SK-N-SH (cell line): ENCODE measurements around the gene EEFSEC. TPM values are rescaled to one million over a fixed set of nuclear protein-coding genes. Genes with fewer than 3 reads are reported as not detected.

Experiments used
- CTCF ChIA-PET: fragments of 300-600, 350-600 bp; formaldehyde crosslinking; extraction: SDS; loops from one replicate; lab custom pipeline; 2021; lab: Yijun Ruan, JAX
- POLR2A ChIA-PET: fragments of 350-600 bp; sonication (Branson Sonifier 250); formaldehyde crosslinking; extraction: SDS; loops from one replicate; lab custom pipeline; 2020; ENCODE audit warnings: antibody characterized with exemption, inconsistent platforms; lab: Yijun Ruan, JAX
- DNase-seq: peaks from one replicate; pipeline ENCODE4 v3.0.0; 2012
- H2AFZ ChIP-seq: fragments of 200-600 bp; sonication (generic); 2 replicates; pipeline ENCODE4 v1.8.1; 2016; ENCODE audit warnings: antibody characterized with exemption, mild to moderate bottlenecking, low read depth
- H3F3A ChIP-seq: fragments of 200-600 bp; sonication (generic); replicated peaks from 2 replicates; pipeline ENCODE3; 2016; ENCODE audit warnings: antibody characterized with exemption, mild to moderate bottlenecking; ENCODE audit not compliant: insufficient read depth
- H3K27ac ChIP-seq, 2 experiments: fragments of 200-500 bp in 1 of 2; fragments of 200-600 bp in 1 of 2; sonication (Bioruptor generic) in 1 of 2; sonication (generic), shearing (Covaris generic) in 1 of 2; 2 replicates each; pipeline versions ENCODE4 v1.5.1 to v1.6.1; 2014 to 2016; ENCODE audit warnings: low read depth in 2 of 2, inconsistent platforms in 1 of 2, low read length in 1 of 2, mild to moderate bottlenecking in 1 of 2, mixed read lengths in 1 of 2
- H3K27me3 ChIP-seq: fragments of 200-600 bp; sonication (generic), shearing (Covaris generic); 2 replicates; pipeline ENCODE4 v1.6.1; 2016; ENCODE audit warnings: mixed run types; ENCODE audit not compliant: insufficient read depth
- H3K36me3 ChIP-seq, 2 experiments: fragments of 200-500 bp in 1 of 2; fragments of 200-600 bp in 1 of 2; sonication (Bioruptor generic) in 1 of 2; sonication (generic) in 1 of 2; replicated peaks in 1 of 2; 2 replicates each; pipeline versions ENCODE3 to v1.5.1; 2014 to 2016; ENCODE audit warnings: low read length in 1 of 2, mild to moderate bottlenecking in 1 of 2; ENCODE audit not compliant: insufficient read depth in 2 of 2, control insufficient read depth in 1 of 2
- H3K4me1 ChIP-seq, 2 experiments: fragments of 200-500 bp in 1 of 2; fragments of 200-600 bp in 1 of 2; sonication (Bioruptor generic) in 1 of 2; sonication (generic), shearing (Covaris generic) in 1 of 2; 2 replicates each; pipeline versions ENCODE4 v1.5.1 to v1.6.1; 2014 to 2016; ENCODE audit warnings: low read depth in 1 of 2, low read length in 1 of 2, mixed run types in 1 of 2; ENCODE audit not compliant: insufficient read depth in 2 of 2, control insufficient read depth in 1 of 2
- H3K4me2 ChIP-seq: fragments of 200-600 bp; sonication (generic), shearing (Covaris generic); 2 replicates; pipeline ENCODE4 v1.6.1; 2017; ENCODE audit warnings: mixed run types
- H3K4me3 ChIP-seq, 2 experiments: fragments of 200-500 bp in 1 of 2; fragments of 200-600 bp in 1 of 2; sonication (Bioruptor generic) in 1 of 2; sonication (generic), shearing (Covaris generic) in 1 of 2; 2 replicates each; pipeline versions ENCODE4 v1.5.1 to v1.8.1; 2014 to 2016; ENCODE audit warnings: low read depth in 2 of 2, inconsistent platforms in 1 of 2, low read length in 1 of 2, mild to moderate bottlenecking in 1 of 2, mixed read lengths in 1 of 2, moderate library complexity in 1 of 2
- H3K79me2 ChIP-seq: fragments of 200-600 bp; sonication (generic); 2 replicates; pipeline ENCODE4 v1.8.1; 2017; ENCODE audit warnings: mild to moderate bottlenecking; ENCODE audit not compliant: insufficient read depth
- H3K9ac ChIP-seq: fragments of 200-600 bp; sonication (generic); 2 replicates; pipeline ENCODE4 v1.6.1; 2017; ENCODE audit warnings: mixed run types
- H3K9me2 ChIP-seq: fragments of 200-600 bp; sonication (generic); 2 replicates; pipeline ENCODE4 v1.6.1; 2017; ENCODE audit warnings: mixed run types
- H3K9me3 ChIP-seq: fragments of 200-600 bp; sonication (generic); 2 replicates; pipeline ENCODE4 v1.6.1; 2017; ENCODE audit warnings: mixed run types, mild to moderate bottlenecking, moderate library complexity
- H4K20me1 ChIP-seq: fragments of 200-600 bp; sonication (generic); 2 replicates; pipeline ENCODE4 v1.6.1; 2017; ENCODE audit warnings: mild to moderate bottlenecking, mixed run types; ENCODE audit not compliant: insufficient read depth
- CHD2 ChIP-seq: fragments of 150-350 bp; IDR thresholded peaks from 2 replicates; pipeline ENCODE4 v1.6.1; 2018; ENCODE audit warnings: low read length; ENCODE audit not compliant: partially characterized antibody
- CTCF ChIP-seq: fragments of 200-600 bp; sonication (generic); IDR thresholded peaks from 2 replicates; pipeline ENCODE4 v1.6.1; 2017; ENCODE audit warnings: antibody characterized with exemption, mild to moderate bottlenecking, moderate library complexity
- EP300 ChIP-seq, 2 experiments: IDR thresholded peaks; 2 replicates each; pipeline versions ENCODE4 v1.4.0 to v1.6.1; 2012; ENCODE audit warnings: borderline replicate concordance in 1 of 2, low read depth in 1 of 2, low read length in 1 of 2
- EZH2phosphoT487 ChIP-seq: fragments of 200-600 bp; sonication (generic); IDR thresholded peaks from 2 replicates; pipeline ENCODE4 v1.6.1; 2017; ENCODE audit warnings: low read depth, mixed run types, mild to moderate bottlenecking, antibody characterized with exemption, moderate library complexity, borderline replicate concordance
- GABPA ChIP-seq: IDR thresholded peaks from 2 replicates; pipeline ENCODE4 v1.4.0; 2012; ENCODE audit warnings: low read depth, mild to moderate bottlenecking
- GATA2 ChIP-seq: sonication (generic); formaldehyde crosslinking; IDR thresholded peaks from 2 replicates; pipeline ENCODE4 v1.5.0; 2020; ENCODE audit warnings: mild to moderate bottlenecking, missing genetic modification reagents
- JUND ChIP-seq: IDR thresholded peaks from 2 replicates; pipeline ENCODE4 v1.4.0; 2012
- MXI1 ChIP-seq: IDR thresholded peaks from 2 replicates; pipeline ENCODE4 v1.6.1; 2012; ENCODE audit warnings: mild to moderate bottlenecking, low read depth, low read length, improper control_type of control experiment
- NFIC ChIP-seq: IDR thresholded peaks from 2 replicates; pipeline ENCODE4 v1.4.0; 2012; ENCODE audit warnings: borderline replicate concordance
- NRF1 ChIP-seq: IDR thresholded peaks from 2 replicates; pipeline ENCODE4 v1.6.1; 2012; ENCODE audit warnings: low read depth, mild to moderate bottlenecking, low read length
- RAD21 ChIP-seq: IDR thresholded peaks from 2 replicates; pipeline ENCODE4 v1.6.1; 2012; ENCODE audit warnings: mild to moderate bottlenecking, low read length
- REST ChIP-seq: IDR thresholded peaks from 2 replicates; pipeline ENCODE4 v1.6.1; 2012; ENCODE audit warnings: mild to moderate bottlenecking, low read depth, low read length, moderate library complexity
- RFX5 ChIP-seq: IDR thresholded peaks from 2 replicates; pipeline ENCODE4 v1.6.1; 2012; ENCODE audit warnings: mild to moderate bottlenecking, improper control_type of control experiment, low read length
- RXRA ChIP-seq: IDR thresholded peaks from 2 replicates; pipeline ENCODE4 v1.4.0; 2012; ENCODE audit warnings: low read depth, mild to moderate bottlenecking, borderline replicate concordance
- SMC3 ChIP-seq: IDR thresholded peaks from 2 replicates; pipeline ENCODE4 v1.6.1; 2012; ENCODE audit warnings: low read depth, low read length, improper control_type of control experiment
- TEAD4 ChIP-seq: IDR thresholded peaks from 2 replicates; pipeline ENCODE4 v1.4.0; 2012; ENCODE audit warnings: mild to moderate bottlenecking, borderline replicate concordance; ENCODE audit not compliant: insufficient read depth
- USF1 ChIP-seq: IDR thresholded peaks from 2 replicates; pipeline ENCODE4 v1.4.0; 2012; ENCODE audit warnings: low read depth, borderline replicate concordance
- YY1 ChIP-seq: IDR thresholded peaks from 2 replicates; pipeline ENCODE4 v1.4.0; 2012; ENCODE audit warnings: low read depth, mild to moderate bottlenecking
- WGBS: methylation state at CpG from one replicate; pipeline ENCODE4 v1.1.6; 2017; ENCODE audit warnings: low lambda C conversion rate; 5-methylcytosine and 5-hydroxymethylcytosine counted together
- polyA plus RNA-seq, 3 experiments: library from polyadenylated mRNA; depleted of rRNA; stranded (reverse); fragments of >200 nt; gene quantifications; 2 replicates each; pipeline ENCODE4 v1.2.3, GENCODE V29; 2012

EEFSEC gene
- polyA plus RNA-seq, 1 of the 3 experiments (the other 2 are of a cell fraction), result 12.4 TPM

GRCh38 chr3:128180913-128181312 is 27.6 kb downstream of the EEFSEC start (continued):
- TF ChIP-seq REST (no peak), TEAD4 (no peak), GABPA (no peak), CTCF (no peak), EZH2phosphoT487 (no peak), GATA2 (CRISPR knock-in tag) (no peak), YY1 (no peak), RAD21 (no peak)

GRCh38 chr3:128182656-128183055 is 29.4 kb downstream of the EEFSEC start:
- CTCF ChIA-PET, result interaction anchor here (0.7 to 1.8 kb wide), 4 partner anchors 12 to 696 kb away, joined by 3 to 7 read pairs (median 4); no protein-coding TSS in a partner anchor
- Histone ChIP-seq H3K4me2 (no peak overlapping the region), H3K9me2 (no peaks in the 10 kb centered on the region), H4K20me1 (no peaks in the 10 kb centered on the region), H3K27ac (peak overlapping the region in 1 of 2 experiments; percentile 44; a peak in 2 of 4 replicates), H3K4me1 (peaks cover 0 to 36% of the 10 kb centered on the region in 2 experiments; a peak in 2 of 4 replicates), H3K36me3 (no peaks in the 10 kb centered on the region), H3K4me3 (no peak overlapping the region), H3K9me3 (no peaks in the 10 kb centered on the region), H2AFZ (no peak overlapping the region), H3K79me2 (no peaks in the 10 kb centered on the region), H3K9ac (no peak overlapping the region), H3K27me3 (no peaks in the 10 kb centered on the region), H3F3A (no peaks in the 10 kb centered on the region)
- POLR2A ChIA-PET, result no interaction called here
- peak; percentile 41 for DNase-seq
- WGBS, result 76% methylated on average over 5 of the region's 6 CpGs
- TF ChIP-seq RFX5 (no peak), CHD2 (no peak), MXI1 (no peak), TEAD4 (no peak), USF1 (no peak), EP300 (IDR thresholded peaks at IDR 0.05; ENCODE audit: borderline replicate concordance in 1 of 2, low read depth in 1 of 2, low read length in 1 of 2) (no peak), JUND (no peak), RXRA (no peak), NRF1 (no peak), NFIC (no peak), SMC3 (no peak)
